Measurements from ENCODE around the gene DENND1C. TPM values are rescaled to one million over a fixed set of nuclear protein-coding genes. Genes with fewer than 3 reads are reported as not detected.
A peak's percentile ranks its signal among the peaks of the same experiment; 100 is the strongest.

The DENND1C gene
- total RNA-seq, 1 donor from 2014 or later: not detected

DNA sequence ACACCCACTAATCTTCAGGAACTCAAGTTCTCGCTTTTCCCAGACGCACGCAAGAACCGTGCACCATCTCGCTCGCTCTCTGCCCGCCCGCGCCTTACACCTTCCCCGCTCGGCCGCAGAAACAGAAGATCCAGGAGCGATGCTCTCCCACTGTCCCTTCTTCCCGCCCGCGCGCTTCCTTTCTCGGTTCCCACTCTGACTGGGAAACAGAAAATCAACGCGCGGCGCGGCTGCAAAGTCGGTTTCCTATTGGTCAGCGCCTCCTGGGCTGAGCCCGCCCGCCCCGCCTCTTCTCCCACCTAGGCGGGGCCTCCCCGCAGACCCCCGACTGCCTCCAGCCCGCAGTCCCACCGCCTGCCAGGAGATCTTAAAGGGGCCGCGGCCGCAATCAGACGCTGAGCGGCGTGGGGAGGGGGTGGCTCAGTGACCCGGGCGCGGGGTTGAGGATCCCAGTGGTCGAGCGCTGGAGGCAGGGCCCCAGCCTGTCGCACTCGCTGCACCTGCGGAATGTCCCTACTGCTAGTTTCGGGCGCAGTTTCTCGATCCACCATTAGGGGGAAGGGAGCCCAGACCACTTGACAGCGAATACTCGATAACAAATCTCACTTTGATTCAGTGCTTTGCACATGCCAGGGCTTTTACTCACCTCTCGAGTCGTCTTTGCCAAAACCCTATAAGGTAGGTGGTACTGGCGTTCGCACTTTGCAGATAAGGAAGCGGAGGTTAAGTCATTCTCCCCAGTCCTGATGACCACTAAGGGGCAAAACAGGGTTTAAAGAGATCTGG is 21.3 kb downstream of the DENND1C start:
- TF ChIP-seq, protein P1, sequence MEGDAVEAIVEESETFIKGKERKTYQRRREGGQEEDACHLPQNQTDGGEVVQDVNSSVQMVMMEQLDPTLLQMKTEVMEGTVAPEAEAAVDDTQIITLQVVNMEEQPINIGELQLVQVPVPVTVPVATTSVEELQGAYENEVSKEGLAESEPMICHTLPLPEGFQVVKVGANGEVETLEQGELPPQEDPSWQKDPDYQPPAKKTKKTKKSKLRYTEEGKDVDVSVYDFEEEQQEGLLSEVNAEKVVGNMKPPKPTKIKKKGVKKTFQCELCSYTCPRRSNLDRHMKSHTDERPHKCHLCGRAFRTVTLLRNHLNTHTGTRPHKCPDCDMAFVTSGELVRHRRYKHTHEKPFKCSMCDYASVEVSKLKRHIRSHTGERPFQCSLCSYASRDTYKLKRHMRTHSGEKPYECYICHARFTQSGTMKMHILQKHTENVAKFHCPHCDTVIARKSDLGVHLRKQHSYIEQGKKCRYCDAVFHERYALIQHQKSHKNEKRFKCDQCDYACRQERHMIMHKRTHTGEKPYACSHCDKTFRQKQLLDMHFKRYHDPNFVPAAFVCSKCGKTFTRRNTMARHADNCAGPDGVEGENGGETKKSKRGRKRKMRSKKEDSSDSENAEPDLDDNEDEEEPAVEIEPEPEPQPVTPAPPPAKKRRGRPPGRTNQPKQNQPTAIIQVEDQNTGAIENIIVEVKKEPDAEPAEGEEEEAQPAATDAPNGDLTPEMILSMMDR (IDR thresholded peaks at IDR 0.05): peak; percentile 59
- H3K4me3 Mint-ChIP-seq (ENCODE audit: unreplicated experiment): peak overlapping the region; percentile 94
- H3K9me3 Mint-ChIP-seq (ENCODE audit: unreplicated experiment): no peaks in the 10 kb centered on the region
- peak; percentile 98 for DNase-seq (ENCODE audit: extremely low spot score, unreplicated experiment)
- H3K4me1 Mint-ChIP-seq (ENCODE audit: unreplicated experiment): peaks cover 21% of the 10 kb centered on the region
- peaks cover 10% of the 10 kb centered on the region for H3K36me3 Mint-ChIP-seq (ENCODE audit: unreplicated experiment)
- H3K27me3 Mint-ChIP-seq (ENCODE audit: unreplicated experiment): peaks cover 18% of the 10 kb centered on the region
- H3K27ac Mint-ChIP-seq (ENCODE audit: unreplicated experiment): peak overlapping the region; percentile 86

DNA sequence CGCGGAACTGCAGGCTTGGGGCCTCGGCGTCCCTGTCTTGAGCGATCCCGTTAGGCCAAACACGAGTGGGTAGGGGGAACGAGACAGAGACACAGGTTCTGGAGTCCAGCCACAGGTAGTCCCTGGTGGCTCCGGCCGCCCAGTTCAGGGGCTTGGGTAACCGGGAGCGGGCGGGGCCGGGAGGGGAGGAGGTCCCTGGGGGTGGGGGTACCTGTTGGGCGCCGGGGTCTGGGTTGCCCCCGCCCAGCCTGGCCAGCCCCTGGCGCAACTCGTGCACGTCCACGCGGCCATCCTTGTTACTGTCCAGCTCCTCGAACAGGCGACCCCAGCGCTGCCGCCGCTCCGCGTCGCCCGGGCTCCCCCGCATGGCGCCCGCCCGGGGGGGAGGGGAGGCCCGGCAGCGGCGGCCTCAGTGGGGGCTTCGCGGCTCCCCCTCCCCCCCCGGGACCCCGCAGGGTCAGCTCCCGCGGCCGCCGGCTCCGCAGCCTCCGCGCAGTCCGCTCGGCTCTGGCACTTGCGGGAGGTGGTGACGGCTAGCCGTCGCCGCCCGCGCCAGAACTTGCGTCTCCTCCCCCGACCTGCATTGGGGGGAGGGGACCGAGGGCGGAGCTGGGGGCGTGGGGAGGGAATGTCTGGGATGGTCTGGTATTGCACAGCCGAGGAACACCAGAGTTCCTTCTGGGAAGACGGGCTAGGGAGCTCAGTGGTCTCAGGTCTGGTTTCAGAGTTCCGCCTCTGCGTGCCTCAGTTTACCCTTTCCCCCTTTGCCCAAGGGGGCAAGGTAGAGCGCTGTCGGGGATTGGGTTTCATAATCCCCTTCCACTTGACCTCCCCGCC is 22.1 kb downstream of the DENND1C start, which contains the start of gene SLC25A23:
SLC25A23 (minus strand) TSS at position 531 of the 837 bp plus-strand sequence; CDS start at position 367, 164 bp downstream.
- H3K4me3 Mint-ChIP-seq (ENCODE audit: unreplicated experiment): peak within 1 kb of the TSS; percentile 94
- peak within 1 kb of the TSS; percentile 86 for H3K27ac Mint-ChIP-seq (ENCODE audit: unreplicated experiment)
- H3K27me3 Mint-ChIP-seq (ENCODE audit: unreplicated experiment): peaks cover 11% of the 10 kb centered on the region
- TF ChIP-seq, protein P1 (IDR thresholded peaks at IDR 0.05): no peak
- DNase-seq (ENCODE audit: extremely low spot score, unreplicated experiment): peak; percentile 87
- peaks cover 17% of the 10 kb centered on the region for H3K4me1 Mint-ChIP-seq (ENCODE audit: unreplicated experiment)
- no peaks in the 10 kb centered on the region for H3K9me3 Mint-ChIP-seq (ENCODE audit: unreplicated experiment)
- peaks cover 18% of the 10 kb centered on the region for H3K36me3 Mint-ChIP-seq (ENCODE audit: unreplicated experiment)

DNA sequence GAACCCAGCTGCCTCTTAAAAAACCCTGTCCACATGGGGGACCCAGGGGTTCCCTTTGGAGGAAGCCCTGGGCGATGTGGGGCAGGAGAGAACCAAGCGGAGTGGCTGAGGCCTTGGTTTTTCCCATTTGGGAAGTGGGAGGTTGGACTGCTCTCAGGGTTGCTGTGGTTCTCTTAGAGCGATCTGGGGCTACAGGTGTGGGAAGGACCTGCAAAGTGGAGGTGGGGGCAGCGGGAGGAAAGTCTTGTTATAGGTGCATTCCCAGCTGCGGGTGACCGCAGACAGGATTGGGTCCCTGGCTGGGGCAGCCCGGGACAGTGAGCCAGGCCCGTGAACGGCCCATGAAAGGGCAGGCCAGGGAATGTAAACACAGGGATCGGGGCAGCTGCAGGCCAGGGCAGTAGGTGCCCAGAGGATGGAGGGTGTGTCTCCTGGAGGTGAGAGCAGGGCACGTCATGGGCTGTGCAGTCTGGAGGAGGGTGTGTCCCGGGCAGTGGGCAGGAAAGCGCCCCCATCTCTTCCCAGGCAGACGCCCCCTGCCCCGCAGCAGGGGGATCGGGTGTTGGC is 22.8 kb downstream of the DENND1C start:
- peaks cover 4% of the 10 kb centered on the region for H3K9me3 Mint-ChIP-seq (ENCODE audit: unreplicated experiment)
- H3K4me1 Mint-ChIP-seq (ENCODE audit: unreplicated experiment): peaks cover 17% of the 10 kb centered on the region
- H3K36me3 Mint-ChIP-seq (ENCODE audit: unreplicated experiment): peaks cover 24% of the 10 kb centered on the region
- peak overlapping the region; percentile 89 for H3K4me3 Mint-ChIP-seq (ENCODE audit: unreplicated experiment)
- peaks cover 8% of the 10 kb centered on the region for H3K27me3 Mint-ChIP-seq (ENCODE audit: unreplicated experiment)
- peak overlapping the region; percentile 54 for H3K27ac Mint-ChIP-seq (ENCODE audit: unreplicated experiment)
- no peak for DNase-seq (ENCODE audit: extremely low spot score, unreplicated experiment)
- TF ChIP-seq, protein P1 (IDR thresholded peaks at IDR 0.05): no peak

DNA sequence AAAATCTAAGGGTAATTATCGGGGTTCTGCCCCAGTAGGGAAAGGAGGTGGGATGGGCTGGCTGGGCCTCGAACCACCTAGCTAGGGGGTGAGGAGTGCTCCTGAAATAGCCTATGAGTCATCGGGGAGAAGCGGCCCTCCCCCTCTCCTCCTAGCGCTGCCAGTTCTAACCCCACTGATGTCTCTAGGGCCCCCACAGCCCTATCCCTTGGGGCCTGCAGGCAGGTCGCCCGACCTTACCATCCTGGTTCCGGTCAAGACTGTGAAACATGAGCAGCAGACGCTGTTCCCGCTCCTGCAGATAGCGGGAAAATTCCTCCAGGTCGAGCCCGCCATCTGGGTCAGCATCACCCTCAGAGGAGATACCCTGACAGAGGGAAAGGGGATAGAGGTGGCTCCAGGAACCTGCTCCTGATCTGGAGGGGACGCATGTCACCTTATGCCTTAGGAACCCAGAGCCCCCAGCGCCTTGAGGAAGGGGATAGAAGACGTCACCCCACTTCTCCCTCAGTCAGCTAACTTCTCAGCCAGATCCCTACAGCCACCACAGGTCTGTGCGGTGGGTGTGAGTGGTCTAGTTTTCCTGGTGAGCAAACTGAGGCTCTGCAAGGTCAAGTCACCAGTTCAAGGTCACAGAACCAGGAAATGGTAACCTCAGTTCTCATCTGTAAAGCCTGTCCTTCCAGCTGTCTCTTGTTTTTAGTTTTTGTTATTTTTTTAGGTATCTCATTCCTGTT is 23.5 kb downstream of the DENND1C start:
- peaks cover 17% of the 10 kb centered on the region for H3K4me1 Mint-ChIP-seq (ENCODE audit: unreplicated experiment)
- DNase-seq (ENCODE audit: extremely low spot score, unreplicated experiment): no peak
- peaks cover 7% of the 10 kb centered on the region for H3K27me3 Mint-ChIP-seq (ENCODE audit: unreplicated experiment)
- no peak overlapping the region for H3K27ac Mint-ChIP-seq (ENCODE audit: unreplicated experiment)
- H3K9me3 Mint-ChIP-seq (ENCODE audit: unreplicated experiment): peaks cover 8% of the 10 kb centered on the region
- peaks cover 30% of the 10 kb centered on the region for H3K36me3 Mint-ChIP-seq (ENCODE audit: unreplicated experiment)
- H3K4me3 Mint-ChIP-seq (ENCODE audit: unreplicated experiment): peak overlapping the region; percentile 89
- TF ChIP-seq, protein P1 (IDR thresholded peaks at IDR 0.05): no peak
